HEK293T (cell line): Measurements from ENCODE around the gene IPO9.

ENCODE experiments used
- CTCF ChIA-PET: fragments of 350-600 bp; formaldehyde crosslinking; extraction: SDS; loops from one replicate; lab custom pipeline; 2021; ENCODE audit warnings: antibody characterized with exemption, inconsistent platforms; lab: Yijun Ruan, JAX
- POLR2A ChIA-PET: fragments of 350-600 bp; formaldehyde crosslinking; extraction: SDS; loops from one replicate; lab custom pipeline; 2020; ENCODE audit warnings: antibody characterized with exemption, inconsistent platforms; lab: Yijun Ruan, JAX
- DNase-seq: peaks from one replicate; pipeline ENCODE4 v3.0.0; 2012; ENCODE audit warnings: mixed read lengths; ENCODE audit errors: extremely low spot score
- ARNT ChIP-seq: fragments of 450-650 bp; IDR thresholded peaks from 2 replicates; pipeline ENCODE4 v1.6.1; 2017; ENCODE audit warnings: mild to moderate bottlenecking
- BHLHE40 ChIP-seq: fragments of 450-650 bp; IDR thresholded peaks from 2 replicates; pipeline ENCODE4 v1.6.1; 2016; ENCODE audit warnings: mild to moderate bottlenecking, moderate library complexity, borderline replicate concordance
- CTBP1 ChIP-seq: fragments of 450-650 bp; IDR thresholded peaks from 2 replicates; pipeline ENCODE4 v1.6.1; 2016; ENCODE audit warnings: borderline replicate concordance
- ELF4 ChIP-seq: fragments of 450-650 bp; IDR thresholded peaks from 2 replicates; pipeline ENCODE4 v1.6.1; 2017; ENCODE audit warnings: antibody characterized with exemption
- FOXA1 ChIP-seq: fragments of 450-650 bp; IDR thresholded peaks from 2 replicates; pipeline ENCODE4 v1.6.1; 2016; ENCODE audit warnings: mild to moderate bottlenecking
- FOXK2 ChIP-seq: fragments of 450-650 bp; IDR thresholded peaks from 2 replicates; pipeline ENCODE4 v1.6.1; 2016; ENCODE audit warnings: mild to moderate bottlenecking
- FOXM1 ChIP-seq: fragments of 450-650 bp; IDR thresholded peaks from 2 replicates; pipeline ENCODE4 v1.6.1; 2017; ENCODE audit warnings: mild to moderate bottlenecking, borderline replicate concordance
- HDGF ChIP-seq: fragments of 450-650 bp; IDR thresholded peaks from 2 replicates; pipeline ENCODE4 v1.6.1; 2017; ENCODE audit warnings: antibody characterized with exemption, borderline replicate concordance
- L3MBTL2 ChIP-seq: fragments of 450-650 bp; conservative IDR thresholded peaks from 2 replicates; pipeline ENCODE4 v1.6.1; 2016; ENCODE audit warnings: mild to moderate bottlenecking
- LEF1 ChIP-seq: fragments of 450-650 bp; IDR thresholded peaks from 2 replicates; pipeline ENCODE4 v1.6.1; 2017; ENCODE audit warnings: mild to moderate bottlenecking, borderline replicate concordance
- NFRKB ChIP-seq: fragments of 450-650 bp; IDR thresholded peaks from 2 replicates; pipeline ENCODE4 v1.6.1; 2016; ENCODE audit warnings: mild to moderate bottlenecking, moderate library complexity
- SP1 ChIP-seq: fragments of 450-650 bp; IDR thresholded peaks from 2 replicates; pipeline ENCODE4 v1.6.1; 2017
- SUZ12 ChIP-seq: fragments of 450-650 bp; IDR thresholded peaks from 2 replicates; pipeline ENCODE4 v1.6.1; 2016; ENCODE audit warnings: mild to moderate bottlenecking
- TARDBP ChIP-seq: fragments of 450-650 bp; IDR thresholded peaks from 2 replicates; pipeline ENCODE4 v1.6.1; 2016
- ZNF384 ChIP-seq: fragments of 450-650 bp; IDR thresholded peaks from 2 replicates; pipeline ENCODE4 v1.6.1; 2016
- TF ChIP-seq, protein P1 (sequence below): fragments of 450-650 bp; IDR thresholded peaks from 2 replicates; pipeline ENCODE4 v1.6.1; 2016

Gene IPO9

DNA sequence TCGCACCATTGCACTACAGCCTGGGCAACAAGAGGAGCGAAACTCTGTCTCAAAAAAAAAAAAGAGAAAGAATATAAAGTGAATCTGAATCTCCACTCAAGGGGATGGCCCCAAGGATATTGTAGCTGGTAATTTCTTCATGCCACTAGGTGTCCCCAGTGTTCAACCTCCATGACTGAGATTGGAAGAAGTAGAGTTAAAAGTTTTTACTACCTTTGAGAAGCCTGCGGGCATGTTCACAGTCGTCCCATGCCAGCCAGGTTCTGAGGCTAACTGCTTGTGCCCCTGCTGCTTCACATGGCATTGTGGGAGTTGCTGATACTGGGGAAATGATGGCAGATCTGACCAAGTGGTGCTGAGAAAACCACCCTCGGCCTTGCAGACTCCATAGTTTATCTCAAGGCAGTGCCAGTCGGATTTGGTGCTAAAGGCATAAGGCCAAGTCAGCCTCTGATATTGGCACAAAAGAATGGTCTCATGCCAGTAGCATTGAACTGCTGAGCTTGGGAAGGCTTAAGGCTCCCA lies 49.0 kb downstream of the IPO9 start:
- TF ChIP-seq, protein P1, sequence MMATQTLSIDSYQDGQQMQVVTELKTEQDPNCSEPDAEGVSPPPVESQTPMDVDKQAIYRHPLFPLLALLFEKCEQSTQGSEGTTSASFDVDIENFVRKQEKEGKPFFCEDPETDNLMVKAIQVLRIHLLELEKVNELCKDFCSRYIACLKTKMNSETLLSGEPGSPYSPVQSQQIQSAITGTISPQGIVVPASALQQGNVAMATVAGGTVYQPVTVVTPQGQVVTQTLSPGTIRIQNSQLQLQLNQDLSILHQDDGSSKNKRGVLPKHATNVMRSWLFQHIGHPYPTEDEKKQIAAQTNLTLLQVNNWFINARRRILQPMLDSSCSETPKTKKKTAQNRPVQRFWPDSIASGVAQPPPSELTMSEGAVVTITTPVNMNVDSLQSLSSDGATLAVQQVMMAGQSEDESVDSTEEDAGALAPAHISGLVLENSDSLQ, result no peak
- TF ChIP-seq NFRKB (no peak), TARDBP (no peak), SP1 (no peak), ZNF384 (no peak), ARNT (no peak), LEF1 (no peak), ELF4 (no peak), FOXK2 (no peak), SUZ12 (no peak), FOXA1 (no peak), CTBP1 (no peak), FOXM1 (no peak)
- POLR2A ChIA-PET, result interaction anchor here (1.0 kb wide), 1 partner anchor 104 kb away, joined by 3 read pairs; no protein-coding TSS in a partner anchor
- CTCF ChIA-PET, result interaction anchor here (0.5 to 1.4 kb wide), 11 partner anchors 10 to 242 kb away, joined by 3 to 7 read pairs (median 3); no protein-coding TSS in a partner anchor
- peak; percentile 69 for DNase-seq

DNA sequence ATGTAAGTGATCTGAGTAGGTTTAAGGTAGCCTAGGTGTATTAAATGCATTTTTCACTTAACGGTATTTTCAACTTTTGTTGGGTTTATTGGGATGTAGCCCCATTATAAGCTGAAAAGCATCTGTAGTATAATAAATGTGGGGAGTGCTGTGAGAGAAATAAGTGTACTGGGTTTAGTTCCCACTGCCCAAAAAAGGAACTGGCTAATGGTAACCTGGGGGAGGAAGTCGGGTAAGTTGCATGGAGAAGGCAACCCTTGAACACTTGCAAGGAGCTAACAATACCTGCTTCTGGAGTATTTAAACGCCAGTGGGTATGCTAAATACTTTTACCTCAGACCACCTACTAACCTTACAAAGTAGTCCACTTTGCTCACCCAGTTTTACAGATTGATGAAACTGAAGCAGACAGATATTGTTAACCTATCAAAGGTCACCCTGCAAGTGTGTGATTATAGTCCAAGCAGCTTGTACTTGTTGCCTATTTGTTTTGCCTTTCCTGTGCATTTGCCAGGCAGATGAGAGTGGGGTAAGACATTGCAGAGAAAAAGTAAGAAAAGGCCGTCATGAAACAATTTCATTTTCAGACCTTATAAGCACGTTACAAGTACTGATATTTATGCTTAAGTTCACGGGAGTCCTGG lies 52.1 kb downstream of the IPO9 start:
- TF ChIP-seq FOXK2 (no peak), L3MBTL2 (no peak), NFRKB (no peak), BHLHE40 (no peak), ZNF384 (no peak), TARDBP (no peak), ARNT (no peak), HDGF (no peak)
- ChIA-PET POLR2A (interaction anchor here (0.6 to 1.4 kb wide), 3 partner anchors 13 to 32 kb away, joined by 3 to 5 read pairs (median 3); no protein-coding TSS in a partner anchor), CTCF (interaction anchor here (4.4 kb wide), 1 partner anchor 15 kb away, joined by 22 read pairs; no protein-coding TSS in a partner anchor)
- DNase-seq, result no peak

DNA sequence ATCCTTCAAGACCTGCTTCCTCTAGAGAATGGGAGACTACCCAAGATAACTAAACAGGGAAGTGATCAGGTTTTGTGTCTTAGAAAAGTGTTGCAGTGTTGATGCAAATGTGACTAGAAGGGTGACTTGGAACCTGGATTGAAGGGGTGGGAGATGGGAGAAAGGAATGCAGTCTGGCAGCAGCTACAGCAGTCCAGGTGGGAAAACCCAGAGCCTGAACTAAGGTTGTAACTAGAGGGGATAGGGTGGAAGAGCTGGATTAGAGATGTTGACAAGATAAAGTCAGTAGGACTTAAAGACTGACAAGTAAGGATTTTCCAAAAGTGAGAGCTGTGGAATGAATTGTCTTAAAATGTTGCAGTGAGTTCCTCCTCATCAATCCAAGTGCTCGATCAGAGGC lies 52.7 kb downstream of the IPO9 start:
- no peak for DNase-seq
- POLR2A ChIA-PET, result interaction anchor here (0.6 to 1.4 kb wide), 2 partner anchors 12 to 32 kb away, joined by 3 read pairs; no protein-coding TSS in a partner anchor
- CTCF ChIA-PET, result interaction anchor here (4.4 kb wide), 1 partner anchor 15 kb away, joined by 22 read pairs; no protein-coding TSS in a partner anchor
- TF ChIP-seq, protein P1, result no peak

DNA sequence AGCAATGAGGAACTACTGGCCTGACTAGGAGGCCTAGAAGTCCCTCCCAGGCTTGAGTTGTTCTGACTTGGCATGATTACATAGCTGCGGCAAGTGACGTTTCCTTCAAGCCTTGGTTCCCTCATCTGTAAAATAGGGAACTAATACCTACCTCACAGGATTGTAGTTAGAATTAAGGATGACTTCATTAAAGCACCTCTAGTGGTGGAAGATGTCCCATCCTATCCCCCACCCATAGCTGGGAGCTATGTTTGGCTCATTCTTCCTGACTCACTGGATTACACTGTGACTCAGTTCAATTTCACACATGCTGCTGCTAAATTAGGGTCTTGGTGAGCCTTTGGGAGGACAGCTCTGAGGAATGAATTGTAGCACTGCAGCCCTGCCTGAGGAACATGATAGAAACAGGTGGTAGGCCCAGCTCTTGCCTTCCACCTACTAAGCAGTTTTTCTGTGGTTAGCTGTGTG lies 53.7 kb downstream of the IPO9 start:
- no peak for DNase-seq
- ChIA-PET CTCF (interaction anchor here (0.7 to 4.4 kb wide), 3 partner anchors 10 to 13 kb away, joined by 3 to 22 read pairs (median 4); no protein-coding TSS in a partner anchor), POLR2A (interaction anchor here (0.8 to 1.9 kb wide), 2 partner anchors 10 to 71 kb away, joined by 3 to 6 read pairs; no protein-coding TSS in a partner anchor)
- TF ChIP-seq BHLHE40 (no peak), SP1 (no peak), ELF4 (no peak), ARNT (no peak)

GRCh38 chr1:201883266-201883665 lies 54.3 kb downstream of the IPO9 start:
- ChIA-PET POLR2A (interaction anchor here (0.8 to 1.9 kb wide), 2 partner anchors 10 to 71 kb away, joined by 3 to 6 read pairs; no protein-coding TSS in a partner anchor), CTCF (interaction anchor here (0.7 to 4.4 kb wide), 3 partner anchors 9 to 13 kb away, joined by 3 to 22 read pairs (median 4); no protein-coding TSS in a partner anchor)
- DNase-seq, result no peak
- no peak for TF ChIP-seq NFRKB
- TF ChIP-seq SUZ12, result no peak
- TF ChIP-seq, protein P1, result no peak
- TF ChIP-seq BHLHE40, result no peak
- no peak for TF ChIP-seq SP1
- no peak for TF ChIP-seq HDGF
- no peak for TF ChIP-seq TARDBP
- no peak for TF ChIP-seq ARNT
- no peak for TF ChIP-seq FOXM1
- TF ChIP-seq LEF1, result no peak
- no peak for TF ChIP-seq FOXA1
- no peak for TF ChIP-seq CTBP1
- no peak for TF ChIP-seq ZNF384
- no peak for TF ChIP-seq ELF4

DNA sequence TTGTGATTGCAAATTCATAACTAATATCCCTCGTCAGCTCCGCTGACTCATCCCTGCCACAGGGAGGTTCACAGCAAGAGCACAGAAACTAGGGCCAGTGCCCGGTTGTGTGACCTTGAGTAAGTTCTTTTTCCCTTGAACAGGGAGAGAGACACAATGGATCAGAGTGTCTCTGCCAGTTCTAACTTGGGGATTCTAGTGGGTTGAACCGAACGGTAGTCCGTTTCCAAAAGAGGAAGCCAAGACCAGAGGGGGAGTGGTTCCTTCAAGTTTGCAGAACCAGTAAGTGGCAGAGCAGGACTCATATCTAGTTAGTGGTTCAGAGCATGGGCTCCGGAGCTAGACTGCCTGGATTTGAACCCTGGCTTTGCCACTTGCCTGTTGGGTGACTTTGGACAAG lies 54.8 kb downstream of the IPO9 start:
- no peak for DNase-seq
- POLR2A ChIA-PET, result interaction anchor here (1.9 kb wide), 1 partner anchor 9 kb away, joined by 6 read pairs; no protein-coding TSS in a partner anchor
- TF ChIP-seq LEF1 (no peak), ELF4 (no peak), FOXK2 (no peak), L3MBTL2 (no peak), CTBP1 (no peak), FOXM1 (no peak), ZNF384 (no peak), BHLHE40 (no peak), SUZ12 (no peak), ARNT (no peak), HDGF (no peak), SP1 (no peak)
- TF ChIP-seq, protein P1, result no peak
- CTCF ChIA-PET, result interaction anchor here (4.4 kb wide), 1 partner anchor 12 kb away, joined by 22 read pairs; no protein-coding TSS in a partner anchor
